Measurements from ENCODE around the gene ZNF37A.
A peak's percentile ranks its signal among the peaks of the same experiment; 100 is the strongest.
"Not testable (repeated sequence)": the region's sequence is repeated elsewhere in the genome, so short reads cannot be mapped to it uniquely, and the experiment has no call there.

The ZNF37A gene

DNA sequence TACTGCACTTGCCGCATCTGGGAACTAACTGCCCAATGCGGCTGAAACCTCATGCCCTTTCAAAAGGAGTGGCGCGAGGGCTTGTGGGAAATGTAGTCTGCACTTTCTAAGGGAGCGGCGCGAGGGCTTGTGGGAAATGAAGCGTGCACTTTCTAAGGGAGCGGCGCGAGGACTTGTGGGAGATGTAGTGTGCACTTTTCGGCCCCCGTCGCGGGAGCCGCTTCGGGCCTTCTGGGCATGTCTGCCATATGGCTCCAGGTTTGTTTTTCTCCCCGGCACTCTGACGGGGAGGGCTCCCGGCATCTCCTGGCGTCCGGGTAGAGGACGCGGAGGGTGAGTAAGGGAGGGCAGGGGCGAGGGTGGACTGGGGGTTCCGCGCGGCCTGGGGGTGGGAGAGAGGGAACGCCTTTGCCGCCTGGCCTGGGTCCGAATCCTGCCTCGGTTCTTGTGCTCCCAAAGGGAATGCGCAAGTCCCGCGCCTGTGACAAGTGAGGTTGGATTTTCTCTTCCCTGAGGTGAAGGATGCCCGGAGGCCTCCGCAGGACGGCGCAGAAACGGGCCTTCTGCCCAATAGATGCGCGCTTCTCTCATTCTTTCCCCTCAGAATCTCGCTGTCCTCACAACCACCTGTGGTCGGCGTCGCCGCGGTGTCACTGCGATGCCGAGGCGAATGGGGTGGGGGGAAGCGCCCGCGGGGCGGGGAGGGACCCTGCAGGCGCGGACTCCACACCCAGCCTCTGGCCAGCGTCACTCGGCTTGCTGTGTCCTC lies at the start of gene ZNF37A:
Gene ZNF37A (plus strand): TSS at position 180 of the 769 bp plus-strand sequence. CDS start 2,281 bp downstream, outside the sequence.
- DNase-seq (ENCODE audit: extremely low spot score): peak; percentile 60
- CTCF ChIA-PET: no interaction called here
- POLR2A ChIA-PET: interaction anchor here (1.1 to 3.2 kb wide), 2 partner anchors 69 to 84 kb away, joined by 4 to 8 read pairs; partner anchors contain the start of gene ZNF33A
- TF ChIP-seq SUZ12 (IDR thresholded peaks at IDR 0.05): peak; percentile 62; the same call in 1 of the 2 replicates
- peak; percentile 71 for TF ChIP-seq L3MBTL2 (conservative IDR thresholded peaks at IDR 0.05)
- TF ChIP-seq BHLHE40 (IDR thresholded peaks at IDR 0.05; ENCODE audit: borderline replicate concordance): no peak

DNA sequence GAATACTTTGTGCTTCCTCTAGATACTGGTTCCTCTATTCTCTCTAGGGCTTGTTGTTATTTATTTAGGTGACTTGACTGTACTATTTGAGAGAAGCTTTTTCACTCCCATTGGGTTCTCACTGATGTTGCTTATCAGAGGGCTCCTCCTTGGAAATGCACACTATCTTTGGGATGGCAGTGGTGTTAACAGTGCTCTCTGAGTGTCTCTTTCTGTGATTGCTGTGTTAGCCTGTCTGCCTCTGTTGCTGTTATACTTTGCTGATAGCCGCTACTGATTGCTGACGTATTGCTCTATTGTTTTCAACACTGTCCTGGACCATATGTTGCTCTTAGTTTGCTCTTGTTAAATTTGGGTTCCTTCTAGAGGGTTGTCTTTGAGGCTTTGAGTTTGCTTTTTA lies 49.0 kb upstream of the ZNF37A start:
- TF ChIP-seq ARNT (IDR thresholded peaks at IDR 0.05): no peak
- no peak for TF ChIP-seq FOXK2 (IDR thresholded peaks at IDR 0.05)
- TF ChIP-seq, protein P1, sequence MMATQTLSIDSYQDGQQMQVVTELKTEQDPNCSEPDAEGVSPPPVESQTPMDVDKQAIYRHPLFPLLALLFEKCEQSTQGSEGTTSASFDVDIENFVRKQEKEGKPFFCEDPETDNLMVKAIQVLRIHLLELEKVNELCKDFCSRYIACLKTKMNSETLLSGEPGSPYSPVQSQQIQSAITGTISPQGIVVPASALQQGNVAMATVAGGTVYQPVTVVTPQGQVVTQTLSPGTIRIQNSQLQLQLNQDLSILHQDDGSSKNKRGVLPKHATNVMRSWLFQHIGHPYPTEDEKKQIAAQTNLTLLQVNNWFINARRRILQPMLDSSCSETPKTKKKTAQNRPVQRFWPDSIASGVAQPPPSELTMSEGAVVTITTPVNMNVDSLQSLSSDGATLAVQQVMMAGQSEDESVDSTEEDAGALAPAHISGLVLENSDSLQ (IDR thresholded peaks at IDR 0.05): no peak
- no peak for TF ChIP-seq BHLHE40 (IDR thresholded peaks at IDR 0.05; ENCODE audit: borderline replicate concordance)
- no peak for TF ChIP-seq NFRKB (IDR thresholded peaks at IDR 0.05)
- no peak for TF ChIP-seq HDGF (IDR thresholded peaks at IDR 0.05; ENCODE audit: borderline replicate concordance)
- TF ChIP-seq CTBP1 (IDR thresholded peaks at IDR 0.05; ENCODE audit: borderline replicate concordance): no peak
- no peak for TF ChIP-seq SP1 (IDR thresholded peaks at IDR 0.05)
- TF ChIP-seq LEF1 (IDR thresholded peaks at IDR 0.05; ENCODE audit: borderline replicate concordance): no peak
- no peak for TF ChIP-seq FOXA1 (IDR thresholded peaks at IDR 0.05)
- no peak for TF ChIP-seq FOXM1 (IDR thresholded peaks at IDR 0.05; ENCODE audit: borderline replicate concordance)
- no peak for TF ChIP-seq SUZ12 (IDR thresholded peaks at IDR 0.05)
- TF ChIP-seq ZNF384 (IDR thresholded peaks at IDR 0.05): no peak
- TF ChIP-seq ELF4 (IDR thresholded peaks at IDR 0.05): no peak
- TF ChIP-seq L3MBTL2 (conservative IDR thresholded peaks at IDR 0.05): no peak
- ChIA-PET CTCF (no interaction called here), POLR2A (no interaction called here)
- DNase-seq (ENCODE audit: extremely low spot score): no peak

DNA sequence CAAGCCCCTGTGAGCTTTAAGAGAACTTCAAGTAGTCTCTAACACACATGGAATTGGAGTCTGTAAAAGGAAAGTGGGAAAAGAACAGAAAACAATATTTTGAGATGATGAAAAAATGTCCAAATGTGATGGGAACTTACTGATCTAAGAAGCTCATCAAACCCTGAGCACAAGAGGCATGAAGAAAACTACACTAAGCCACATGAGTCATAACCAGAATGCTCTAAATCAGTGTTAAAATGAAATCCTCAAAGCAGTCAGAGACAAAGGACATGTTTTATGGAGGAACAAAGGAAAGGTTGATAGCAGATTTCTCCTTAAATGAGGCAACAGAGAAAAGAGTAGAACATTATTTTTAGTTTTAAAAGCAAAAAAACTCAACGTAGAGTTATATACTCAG lies 46.5 kb upstream of the ZNF37A start:
- DNase-seq (ENCODE audit: extremely low spot score): no peak
- CTCF ChIA-PET: no interaction called here
- TF ChIP-seq ZNF384 (IDR thresholded peaks at IDR 0.05) (peak; percentile 47; the same call in 1 of the 2 replicates), L3MBTL2 (conservative IDR thresholded peaks at IDR 0.05) (no peak)
- POLR2A ChIA-PET: no interaction called here

DNA sequence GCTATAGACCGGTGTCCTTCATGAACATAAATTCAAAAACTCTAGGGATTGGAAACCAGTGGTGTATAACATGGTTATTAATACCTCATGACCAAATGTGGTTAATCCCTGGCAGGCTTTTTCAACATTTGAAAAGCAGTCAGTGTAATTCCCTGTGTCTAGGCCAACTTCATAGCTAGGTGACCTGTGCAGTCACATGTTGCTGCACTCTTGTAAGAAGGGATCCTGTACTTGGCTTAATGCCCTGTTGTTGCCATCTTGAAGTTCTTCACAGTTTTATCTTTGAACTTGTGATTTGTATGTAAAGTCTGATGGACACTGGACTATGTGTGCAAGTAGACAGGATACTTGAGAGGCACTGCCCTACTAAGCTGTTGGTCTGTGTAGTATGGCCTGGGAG lies 43.9 kb upstream of the ZNF37A start:
- POLR2A ChIA-PET: no interaction called here
- no peak for DNase-seq (ENCODE audit: extremely low spot score)
- CTCF ChIA-PET: no interaction called here
- TF ChIP-seq BHLHE40 (IDR thresholded peaks at IDR 0.05; ENCODE audit: borderline replicate concordance) (no peak), NFRKB (IDR thresholded peaks at IDR 0.05) (no peak), LEF1 (IDR thresholded peaks at IDR 0.05; ENCODE audit: borderline replicate concordance) (no peak), SUZ12 (IDR thresholded peaks at IDR 0.05) (no peak), HDGF (IDR thresholded peaks at IDR 0.05; ENCODE audit: borderline replicate concordance) (no peak), CTBP1 (IDR thresholded peaks at IDR 0.05; ENCODE audit: borderline replicate concordance) (no peak), ARNT (IDR thresholded peaks at IDR 0.05) (no peak), ELF4 (IDR thresholded peaks at IDR 0.05) (no peak), ZNF384 (IDR thresholded peaks at IDR 0.05) (no peak), SP1 (IDR thresholded peaks at IDR 0.05) (no peak), FOXK2 (IDR thresholded peaks at IDR 0.05) (no peak), FOXM1 (IDR thresholded peaks at IDR 0.05; ENCODE audit: borderline replicate concordance) (no peak), FOXA1 (IDR thresholded peaks at IDR 0.05) (no peak), L3MBTL2 (conservative IDR thresholded peaks at IDR 0.05) (no peak)
- TF ChIP-seq, protein P1 (IDR thresholded peaks at IDR 0.05): no peak

DNA sequence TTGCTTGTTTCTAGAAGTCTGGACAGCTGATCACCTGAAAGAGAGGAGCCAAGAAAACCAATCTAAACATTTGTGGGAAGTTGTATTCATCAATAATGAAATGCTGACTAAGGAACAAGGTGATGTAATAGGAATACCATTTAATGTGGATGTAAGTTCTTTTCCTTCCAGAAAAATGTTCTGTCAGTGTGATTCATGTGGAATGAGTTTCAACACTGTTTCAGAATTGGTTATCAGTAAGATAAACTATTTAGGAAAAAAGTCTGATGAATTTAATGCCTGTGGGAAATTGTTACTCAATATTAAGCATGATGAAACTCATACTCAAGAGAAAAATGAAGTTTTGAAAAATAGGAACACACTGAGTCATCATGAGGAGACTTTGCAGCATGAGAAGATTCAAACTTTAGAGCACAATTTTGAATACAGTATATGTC lies 39.8 kb upstream of the ZNF37A start:
- ChIA-PET POLR2A (no interaction called here), CTCF (no interaction called here)
- TF ChIP-seq FOXM1 (IDR thresholded peaks at IDR 0.05; ENCODE audit: borderline replicate concordance) (no peak), L3MBTL2 (conservative IDR thresholded peaks at IDR 0.05) (no peak), ARNT (IDR thresholded peaks at IDR 0.05) (no peak), CTBP1 (IDR thresholded peaks at IDR 0.05; ENCODE audit: borderline replicate concordance) (no peak), NFRKB (IDR thresholded peaks at IDR 0.05) (no peak), SP1 (IDR thresholded peaks at IDR 0.05) (no peak), FOXA1 (IDR thresholded peaks at IDR 0.05) (no peak), BHLHE40 (IDR thresholded peaks at IDR 0.05; ENCODE audit: borderline replicate concordance) (no peak), HDGF (IDR thresholded peaks at IDR 0.05; ENCODE audit: borderline replicate concordance) (no peak), LEF1 (IDR thresholded peaks at IDR 0.05; ENCODE audit: borderline replicate concordance) (no peak), SUZ12 (IDR thresholded peaks at IDR 0.05) (no peak), TARDBP (IDR thresholded peaks at IDR 0.05) (no peak), ZNF384 (IDR thresholded peaks at IDR 0.05) (no peak), FOXK2 (IDR thresholded peaks at IDR 0.05) (no peak), ELF4 (IDR thresholded peaks at IDR 0.05) (no peak)
- TF ChIP-seq, protein P1 (IDR thresholded peaks at IDR 0.05): no peak
- DNase-seq (ENCODE audit: extremely low spot score): no peak

DNA sequence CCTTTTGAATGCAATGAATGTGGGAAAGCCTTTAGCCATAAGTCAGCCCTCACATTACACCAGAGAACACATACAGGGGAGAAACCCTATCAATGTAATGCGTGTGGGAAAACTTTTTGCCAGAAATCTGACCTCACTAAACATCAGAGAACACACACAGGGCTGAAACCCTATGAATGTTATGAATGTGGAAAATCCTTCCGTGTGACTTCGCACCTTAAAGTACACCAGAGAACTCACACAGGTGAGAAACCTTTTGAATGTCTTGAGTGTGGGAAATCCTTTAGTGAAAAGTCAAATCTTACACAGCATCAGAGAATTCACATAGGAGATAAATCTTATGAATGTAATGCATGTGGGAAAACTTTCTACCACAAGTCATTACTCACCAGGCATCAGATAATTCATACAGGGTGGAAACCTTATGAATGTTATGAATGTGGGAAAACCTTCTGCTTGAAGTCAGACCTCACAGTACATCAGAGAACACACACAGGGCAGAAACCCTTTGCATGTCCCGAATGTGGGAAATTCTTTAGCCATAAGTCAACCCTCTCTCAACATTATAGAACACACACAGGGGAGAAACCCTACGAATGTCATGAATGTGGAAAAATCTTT lies 38.8 kb upstream of the ZNF37A start:
- POLR2A ChIA-PET; DNase-seq (ENCODE audit: extremely low spot score); CTCF ChIA-PET: not testable (repeated sequence)

DNA sequence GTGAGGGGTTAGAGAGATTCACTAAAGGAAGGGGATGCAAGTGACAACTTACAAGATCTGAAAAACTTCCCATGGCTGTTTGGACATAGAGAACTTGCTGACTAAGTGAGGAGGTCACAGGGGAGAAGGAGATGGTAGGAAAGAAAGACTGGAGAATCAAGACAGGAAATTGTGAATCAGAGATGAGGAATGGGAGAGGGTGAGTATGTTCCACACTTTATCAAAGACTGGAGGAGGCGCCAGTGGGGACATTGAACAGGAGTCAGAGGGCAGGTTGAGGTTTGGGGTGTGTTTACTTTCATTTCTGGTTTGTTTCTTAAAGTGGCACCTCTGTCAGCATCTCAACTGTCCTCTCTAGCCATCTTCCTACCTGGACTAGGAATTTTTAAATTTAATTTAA lies 24.5 kb upstream of the ZNF37A start:
- CTCF ChIA-PET; DNase-seq (ENCODE audit: extremely low spot score); POLR2A ChIA-PET: not testable (repeated sequence)
